GM06990 (cell line): ENCODE data around the gene SACS.

Experiments used
- DNase-seq: peaks from one replicate; pipeline ENCODE4 v3.0.0-alpha.2; 2011; ENCODE audit not compliant: insufficient read length; ENCODE audit errors: extremely low read depth
- H3K27me3 ChIP-seq: replicated peaks from 2 replicates; pipeline ENCODE4 v1.6.0; 2011; ENCODE audit warnings: low read length; ENCODE audit not compliant: control insufficient read depth, insufficient read depth
- H3K36me3 ChIP-seq: 2 replicates; pipeline ENCODE4 v1.5.1; 2011; ENCODE audit warnings: low read length; ENCODE audit not compliant: control insufficient read depth, insufficient read depth
- H3K4me3 ChIP-seq: replicated peaks from 2 replicates; pipeline ENCODE4 v1.5.1; 2011; ENCODE audit warnings: low read depth, mild to moderate bottlenecking, control low read depth, low read length
- TF ChIP-seq, protein P1 (sequence below): IDR thresholded peaks from 2 replicates; pipeline ENCODE4 v1.5.1; 2011; ENCODE audit warnings: low read length, control low read depth, mild to moderate bottlenecking, inconsistent platforms; ENCODE audit not compliant: insufficient read depth, poor library complexity, severe bottlenecking

Gene SACS

DNA sequence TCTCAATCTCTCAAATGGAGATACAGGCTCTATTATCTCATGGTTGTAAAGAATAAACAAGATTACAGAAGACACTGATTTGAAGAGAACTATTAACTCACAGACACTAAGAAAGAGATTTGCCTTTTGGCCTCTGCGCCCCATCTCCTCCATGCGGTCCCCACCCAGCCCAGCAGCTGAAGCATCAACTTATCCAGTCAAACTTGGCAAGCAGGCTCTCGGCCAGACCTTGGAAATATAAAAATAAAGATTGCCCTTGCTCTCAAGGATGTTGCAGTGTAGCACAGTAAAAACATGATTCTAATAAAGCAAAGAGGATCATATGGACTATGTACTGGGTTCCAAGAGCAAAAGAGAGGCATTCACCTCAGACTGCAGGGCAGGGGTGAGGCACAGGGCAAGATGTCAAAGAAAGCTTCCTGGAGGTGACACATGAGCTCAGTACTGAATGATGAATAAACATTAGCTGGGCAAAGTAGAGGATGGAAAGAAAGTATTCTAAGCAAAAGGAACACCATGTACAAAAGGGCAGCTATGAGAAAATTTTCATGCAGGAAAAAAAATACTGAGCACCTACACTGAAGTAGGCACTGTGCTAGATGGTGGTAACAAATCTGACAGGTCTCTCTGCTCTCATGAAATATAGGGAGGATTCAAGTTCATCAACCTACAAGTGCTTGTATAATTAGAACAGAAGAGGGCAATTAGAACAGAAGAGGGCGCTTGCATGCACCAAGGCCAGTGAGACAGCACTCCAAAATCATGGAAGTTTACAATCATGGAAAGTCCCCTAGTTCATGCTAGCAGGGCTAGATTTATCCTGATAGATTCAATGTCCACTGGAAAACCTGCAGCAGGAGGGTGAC, 85.0 kb downstream of the SACS start:
- H3K36me3 ChIP-seq = peaks cover 11% of the 10 kb centered on the region
- TF ChIP-seq, protein P1, sequence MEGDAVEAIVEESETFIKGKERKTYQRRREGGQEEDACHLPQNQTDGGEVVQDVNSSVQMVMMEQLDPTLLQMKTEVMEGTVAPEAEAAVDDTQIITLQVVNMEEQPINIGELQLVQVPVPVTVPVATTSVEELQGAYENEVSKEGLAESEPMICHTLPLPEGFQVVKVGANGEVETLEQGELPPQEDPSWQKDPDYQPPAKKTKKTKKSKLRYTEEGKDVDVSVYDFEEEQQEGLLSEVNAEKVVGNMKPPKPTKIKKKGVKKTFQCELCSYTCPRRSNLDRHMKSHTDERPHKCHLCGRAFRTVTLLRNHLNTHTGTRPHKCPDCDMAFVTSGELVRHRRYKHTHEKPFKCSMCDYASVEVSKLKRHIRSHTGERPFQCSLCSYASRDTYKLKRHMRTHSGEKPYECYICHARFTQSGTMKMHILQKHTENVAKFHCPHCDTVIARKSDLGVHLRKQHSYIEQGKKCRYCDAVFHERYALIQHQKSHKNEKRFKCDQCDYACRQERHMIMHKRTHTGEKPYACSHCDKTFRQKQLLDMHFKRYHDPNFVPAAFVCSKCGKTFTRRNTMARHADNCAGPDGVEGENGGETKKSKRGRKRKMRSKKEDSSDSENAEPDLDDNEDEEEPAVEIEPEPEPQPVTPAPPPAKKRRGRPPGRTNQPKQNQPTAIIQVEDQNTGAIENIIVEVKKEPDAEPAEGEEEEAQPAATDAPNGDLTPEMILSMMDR = no peak
- H3K4me3 ChIP-seq = no peak overlapping the region
- no peak for DNase-seq
- H3K27me3 ChIP-seq = no peaks in the 10 kb centered on the region

DNA sequence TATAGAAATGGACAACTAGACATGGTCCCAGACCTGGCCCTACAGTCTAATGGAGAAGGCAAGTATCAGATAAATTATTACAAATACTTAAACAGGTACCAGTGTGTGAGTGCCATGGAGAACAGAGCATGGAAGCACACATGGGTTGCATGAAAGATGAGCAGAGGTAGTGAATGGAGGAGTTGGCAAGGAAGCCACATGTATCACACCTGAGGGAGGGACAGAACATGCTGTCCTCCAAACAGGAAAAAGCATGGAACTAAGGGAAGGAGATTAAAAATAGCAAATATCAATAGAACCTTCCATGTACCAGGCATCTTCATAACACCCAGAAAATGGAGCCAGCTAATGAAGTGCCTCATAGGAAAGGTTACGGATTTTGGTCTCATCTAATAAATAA, 85.9 kb downstream of the SACS start:
- H3K36me3 ChIP-seq = peaks cover 11% of the 10 kb centered on the region
- TF ChIP-seq, protein P1 = no peak
- H3K4me3 ChIP-seq = no peak overlapping the region
- no peaks in the 10 kb centered on the region for H3K27me3 ChIP-seq
- no peak for DNase-seq

- Histone ChIP-seq H3K27me3 (no peaks in the 10 kb centered on the region), H3K4me3 (no peak overlapping the region), H3K36me3 (peaks cover 12% of the 10 kb centered on the region)
- no peak for DNase-seq
- TF ChIP-seq, protein P1 = no peak
Observed at GRCh38 chr13:23344931-23345595, 88.4 kb downstream of the SACS start.

DNA sequence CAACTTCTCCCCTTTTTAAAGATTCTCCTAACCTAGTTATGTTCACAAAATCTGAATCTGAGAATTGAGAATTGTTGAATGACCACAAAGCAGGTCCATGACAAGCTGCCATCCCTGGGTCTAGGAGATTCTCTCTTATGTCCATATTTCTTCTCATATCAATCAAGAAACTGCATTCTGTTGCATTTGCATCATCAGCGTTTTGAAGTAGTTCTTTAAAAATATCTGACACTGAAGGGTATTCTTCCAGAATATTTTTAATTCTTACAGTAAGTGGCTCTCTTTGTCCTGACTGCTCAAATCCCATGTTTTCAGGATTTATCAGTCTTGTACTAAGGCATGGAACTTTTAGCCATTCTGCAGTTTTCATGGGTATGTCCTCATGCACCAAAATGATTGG, 94.3 kb downstream of the SACS start:
- TF ChIP-seq, protein P1 = no peak
- DNase-seq = no peak
- Histone ChIP-seq H3K27me3 (no peaks in the 10 kb centered on the region), H3K36me3 (peaks cover 6% of the 10 kb centered on the region), H3K4me3 (no peak overlapping the region)

DNA sequence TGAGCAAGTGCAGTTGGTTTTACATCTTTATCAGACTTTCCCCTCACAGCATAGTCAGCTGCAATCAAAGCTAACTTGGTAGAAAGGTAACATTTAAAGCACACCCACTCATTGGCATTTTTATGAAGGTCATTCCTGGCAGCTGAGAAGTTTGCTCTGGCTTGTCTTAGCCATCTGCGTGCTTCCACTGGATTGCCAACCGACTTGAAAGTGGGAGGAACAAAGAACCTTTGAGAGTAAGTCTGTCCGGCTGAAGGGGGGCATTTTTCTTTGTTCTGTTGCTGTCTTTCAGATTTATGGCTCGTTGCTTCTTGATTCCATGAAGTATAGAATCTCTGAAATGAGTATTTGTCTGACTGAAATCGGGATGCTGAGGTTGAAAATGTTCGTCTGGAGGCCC, 103.1 kb downstream of the SACS start:
- no peaks in the 10 kb centered on the region for H3K27me3 ChIP-seq
- TF ChIP-seq, protein P1 = no peak
- DNase-seq = no peak
- H3K36me3 ChIP-seq = no peaks in the 10 kb centered on the region; the same call in 1 of the 2 replicates
- no peak overlapping the region for H3K4me3 ChIP-seq
